WI38 (cell line): Measurements from ENCODE around the gene FA2H.

Experiments used
- H3K4me3 ChIP-seq: 2 replicates; pipeline ENCODE4 v1.5.1; 2011; ENCODE audit warnings: low read depth, mild to moderate bottlenecking, control low read depth, low read length
- TF ChIP-seq, protein P1 (sequence below): IDR thresholded peaks from 2 replicates; pipeline ENCODE4 v1.5.1; 2012; ENCODE audit warnings: low read depth, mild to moderate bottlenecking, control low read depth, low read length

Gene FA2H

DNA sequence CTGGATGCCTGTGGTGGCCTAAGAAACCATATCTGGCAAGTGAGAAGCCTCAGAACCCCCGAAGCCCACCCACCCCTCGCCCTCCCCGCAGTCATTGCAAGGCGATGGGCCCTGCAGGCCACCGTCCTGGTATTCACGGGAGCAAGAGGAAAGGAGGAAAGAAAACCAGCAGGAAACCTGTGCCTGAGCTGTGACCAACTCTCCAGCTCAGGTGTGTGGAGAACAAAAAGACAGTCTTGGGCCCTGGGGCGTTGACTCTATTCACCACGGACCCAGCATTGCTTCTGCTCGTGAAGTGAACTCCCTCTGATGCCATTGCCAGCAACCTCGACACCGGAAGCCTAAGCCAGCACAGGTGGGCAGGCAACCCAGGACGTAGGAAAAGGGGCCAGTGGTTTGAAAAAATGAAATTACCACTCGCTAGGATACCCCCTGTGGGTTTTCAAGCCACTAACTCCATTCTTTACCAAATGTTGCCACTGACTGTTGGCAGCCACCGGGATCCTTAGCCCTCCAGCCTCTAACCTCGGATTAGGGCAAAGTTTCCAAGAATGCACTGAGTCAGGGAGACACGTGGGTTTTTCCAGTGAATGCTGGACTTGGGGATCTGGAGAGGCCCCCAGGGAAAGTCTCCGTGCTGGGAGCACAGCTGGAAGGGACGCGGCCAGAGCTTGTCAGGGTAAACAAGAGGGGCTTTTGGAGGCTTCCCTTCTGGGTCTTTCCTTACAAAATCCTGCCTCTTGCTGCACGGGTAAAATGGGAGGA lies 25.1 kb downstream of the FA2H start:
- TF ChIP-seq, protein P1, sequence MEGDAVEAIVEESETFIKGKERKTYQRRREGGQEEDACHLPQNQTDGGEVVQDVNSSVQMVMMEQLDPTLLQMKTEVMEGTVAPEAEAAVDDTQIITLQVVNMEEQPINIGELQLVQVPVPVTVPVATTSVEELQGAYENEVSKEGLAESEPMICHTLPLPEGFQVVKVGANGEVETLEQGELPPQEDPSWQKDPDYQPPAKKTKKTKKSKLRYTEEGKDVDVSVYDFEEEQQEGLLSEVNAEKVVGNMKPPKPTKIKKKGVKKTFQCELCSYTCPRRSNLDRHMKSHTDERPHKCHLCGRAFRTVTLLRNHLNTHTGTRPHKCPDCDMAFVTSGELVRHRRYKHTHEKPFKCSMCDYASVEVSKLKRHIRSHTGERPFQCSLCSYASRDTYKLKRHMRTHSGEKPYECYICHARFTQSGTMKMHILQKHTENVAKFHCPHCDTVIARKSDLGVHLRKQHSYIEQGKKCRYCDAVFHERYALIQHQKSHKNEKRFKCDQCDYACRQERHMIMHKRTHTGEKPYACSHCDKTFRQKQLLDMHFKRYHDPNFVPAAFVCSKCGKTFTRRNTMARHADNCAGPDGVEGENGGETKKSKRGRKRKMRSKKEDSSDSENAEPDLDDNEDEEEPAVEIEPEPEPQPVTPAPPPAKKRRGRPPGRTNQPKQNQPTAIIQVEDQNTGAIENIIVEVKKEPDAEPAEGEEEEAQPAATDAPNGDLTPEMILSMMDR: no peak
- no peak overlapping the region for H3K4me3 ChIP-seq

- TF ChIP-seq, protein P1: no peak
- no peak overlapping the region for H3K4me3 ChIP-seq
Measured at GRCh38 chr16:74748616-74749026, 26.0 kb downstream of the FA2H start.

GRCh38 chr16:74747716-74748615 lies 26.7 kb downstream of the FA2H start:
- TF ChIP-seq, protein P1: no peak
- H3K4me3 ChIP-seq: no peak overlapping the region

DNA sequence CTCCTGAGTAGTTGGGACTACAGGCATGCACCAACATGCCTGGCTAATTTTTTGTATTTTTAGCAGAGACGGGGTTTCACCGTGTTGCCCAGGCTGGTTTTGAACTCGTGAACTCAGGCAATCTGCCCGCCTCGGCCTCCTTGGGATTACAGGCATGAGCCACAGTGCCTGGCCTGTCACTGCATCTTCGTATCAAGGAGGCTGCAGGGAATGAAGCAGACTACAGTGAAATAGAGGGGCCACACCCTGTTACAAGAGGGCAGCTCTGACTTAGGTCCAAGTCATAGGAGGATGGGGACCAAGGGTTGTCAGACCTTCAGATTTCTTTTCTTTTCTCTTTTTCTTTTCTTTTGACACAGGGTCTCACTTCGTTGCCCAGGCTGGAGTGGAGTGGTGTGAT lies 28.7 kb downstream of the FA2H start:
- TF ChIP-seq, protein P1: no peak
- H3K4me3 ChIP-seq: no peak overlapping the region

GRCh38 chr16:74745109-74745615 lies 29.5 kb downstream of the FA2H start:
- no peak overlapping the region for H3K4me3 ChIP-seq
- TF ChIP-seq, protein P1: no peak

- no peak overlapping the region for H3K4me3 ChIP-seq
Measured at GRCh38 chr16:74744566-74744965, 30.1 kb downstream of the FA2H start.

More at GRCh38 chr16:74744566-74744965, 30.1 kb downstream of the FA2H start:
- TF ChIP-seq, protein P1: no peak
